Mesenchymal stem cell (in vitro differentiated cells and primary cell): ENCODE results near the gene NELFB.

Experiments used
- DNase-seq: peaks from one replicate; pipeline ENCODE4 v3.0.0-alpha.2; 2013
- H2AFZ ChIP-seq: one replicate; pipeline ENCODE4 v1.6.1; 2013; ENCODE audit warnings: low read depth, mild to moderate bottlenecking, control low read depth, inconsistent platforms, low read length, moderate library complexity
- H2AK5ac ChIP-seq: 2 replicates; pipeline ENCODE4 v1.6.1; 2013; ENCODE audit warnings: low read length, moderate library complexity, mild to moderate bottlenecking, inconsistent platforms; ENCODE audit not compliant: severe bottlenecking
- H2BK120ac ChIP-seq: one replicate; pipeline ENCODE4 v1.6.1; 2013; ENCODE audit warnings: low read depth, mild to moderate bottlenecking, inconsistent platforms, low read length, moderate library complexity
- H2BK12ac ChIP-seq, 2 experiments: one replicate each; pipeline ENCODE4 v1.6.1; 2013; ENCODE audit warnings: inconsistent platforms in 2 of 2, low read length in 2 of 2, mild to moderate bottlenecking in 2 of 2, moderate library complexity in 2 of 2, control low read depth in 1 of 2
- H2BK15ac ChIP-seq: one replicate; pipeline ENCODE4 v1.6.1; 2013; ENCODE audit warnings: mild to moderate bottlenecking, low read depth, inconsistent platforms; ENCODE audit not compliant: poor library complexity, severe bottlenecking
- H2BK5ac ChIP-seq: 2 replicates; pipeline ENCODE4 v1.6.1; 2013; ENCODE audit warnings: low read depth, mild to moderate bottlenecking, low read length, control low read depth, inconsistent platforms; ENCODE audit not compliant: poor library complexity, severe bottlenecking
- H3K14ac ChIP-seq, 2 experiments: one replicate each; pipeline ENCODE4 v1.6.1; 2013; ENCODE audit warnings: inconsistent platforms in 2 of 2, low read length in 2 of 2, control low read depth in 1 of 2, mild to moderate bottlenecking in 1 of 2, moderate library complexity in 1 of 2
- H3K18ac ChIP-seq, 2 experiments: one replicate each; pipeline ENCODE4 v1.6.1; 2013; ENCODE audit warnings: inconsistent platforms in 2 of 2, low read length in 2 of 2, control low read depth in 1 of 2, low read depth in 1 of 2, mild to moderate bottlenecking in 1 of 2
- H3K23ac ChIP-seq, 2 experiments: one replicate each; pipeline ENCODE4 v1.6.1; 2013; ENCODE audit warnings: inconsistent platforms in 2 of 2, low read length in 2 of 2, mild to moderate bottlenecking in 2 of 2, moderate library complexity in 2 of 2, control low read depth in 1 of 2
- H3K27ac ChIP-seq: 2 replicates; pipeline ENCODE4 v1.5.1; 2013; ENCODE audit warnings: mild to moderate bottlenecking, moderate library complexity, low read length, control low read depth, inconsistent platforms; ENCODE audit not compliant: poor library complexity, severe bottlenecking
- H3K27me3 ChIP-seq, 2 experiments: 2 replicates each; pipeline versions ENCODE4 v1.6.1 to v1.7.0; 2013; ENCODE audit warnings: low read length in 2 of 2, mild to moderate bottlenecking in 2 of 2, moderate library complexity in 2 of 2, control low read depth in 1 of 2, inconsistent platforms in 1 of 2; ENCODE audit not compliant: control insufficient read depth in 1 of 2, insufficient read depth in 1 of 2
- H3K36me3 ChIP-seq, 2 experiments: 2 replicates each; pipeline versions ENCODE4 v1.6.1 to v1.7.0; 2013; ENCODE audit warnings: low read length in 2 of 2, control low read depth in 1 of 2, inconsistent platforms in 1 of 2, low read depth in 1 of 2, mild to moderate bottlenecking in 1 of 2; ENCODE audit not compliant: insufficient read depth in 2 of 2, control insufficient read depth in 1 of 2
- H3K4ac ChIP-seq, 2 experiments: one replicate each; pipeline ENCODE4 v1.6.1; 2013; ENCODE audit warnings: inconsistent platforms in 2 of 2, low read length in 2 of 2, mild to moderate bottlenecking in 2 of 2, moderate library complexity in 2 of 2, control low read depth in 1 of 2, low read depth in 1 of 2
- H3K4me1 ChIP-seq: 2 replicates; pipeline ENCODE4 v1.6.1; 2013; ENCODE audit warnings: low read depth, low read length, control low read depth; ENCODE audit not compliant: control insufficient read depth, insufficient read depth
- H3K4me2 ChIP-seq: 2 replicates; pipeline ENCODE4 v1.6.1; 2013; ENCODE audit warnings: low read length, mild to moderate bottlenecking, inconsistent platforms; ENCODE audit not compliant: poor library complexity, severe bottlenecking
- H3K4me3 ChIP-seq, 2 experiments: 2 replicates each; pipeline versions ENCODE4 v1.5.1 to v1.7.0; 2013; ENCODE audit warnings: low read length in 2 of 2, mild to moderate bottlenecking in 2 of 2, control low read depth in 1 of 2, low read depth in 1 of 2; ENCODE audit not compliant: insufficient read depth in 1 of 2
- H3K79me1 ChIP-seq: replicated peaks from 2 replicates; pipeline ENCODE4 v1.6.1; 2013; ENCODE audit warnings: mild to moderate bottlenecking, control low read depth, low read length, inconsistent platforms; ENCODE audit not compliant: poor library complexity, severe bottlenecking
- H3K9ac ChIP-seq: 2 replicates; pipeline ENCODE4 v1.7.0; 2013; ENCODE audit warnings: mild to moderate bottlenecking, low read length, moderate library complexity
- H3K9me3 ChIP-seq: 2 replicates; pipeline ENCODE4 v1.7.0; 2013; ENCODE audit warnings: mild to moderate bottlenecking, low read length; ENCODE audit not compliant: control insufficient read depth
- H4K8ac ChIP-seq: one replicate; pipeline ENCODE4 v1.6.1; 2013; ENCODE audit warnings: inconsistent platforms, mild to moderate bottlenecking, low read length, moderate library complexity
- H4K91ac ChIP-seq: one replicate; pipeline ENCODE4 v1.6.1; 2013; ENCODE audit warnings: mild to moderate bottlenecking, low read length, inconsistent platforms
- WGBS: methylation state at CpG from one replicate; pipeline ENCODE4 v1.1.7; 2013; ENCODE audit warnings: mixed read lengths; 5-methylcytosine and 5-hydroxymethylcytosine counted together

Gene NELFB

DNA sequence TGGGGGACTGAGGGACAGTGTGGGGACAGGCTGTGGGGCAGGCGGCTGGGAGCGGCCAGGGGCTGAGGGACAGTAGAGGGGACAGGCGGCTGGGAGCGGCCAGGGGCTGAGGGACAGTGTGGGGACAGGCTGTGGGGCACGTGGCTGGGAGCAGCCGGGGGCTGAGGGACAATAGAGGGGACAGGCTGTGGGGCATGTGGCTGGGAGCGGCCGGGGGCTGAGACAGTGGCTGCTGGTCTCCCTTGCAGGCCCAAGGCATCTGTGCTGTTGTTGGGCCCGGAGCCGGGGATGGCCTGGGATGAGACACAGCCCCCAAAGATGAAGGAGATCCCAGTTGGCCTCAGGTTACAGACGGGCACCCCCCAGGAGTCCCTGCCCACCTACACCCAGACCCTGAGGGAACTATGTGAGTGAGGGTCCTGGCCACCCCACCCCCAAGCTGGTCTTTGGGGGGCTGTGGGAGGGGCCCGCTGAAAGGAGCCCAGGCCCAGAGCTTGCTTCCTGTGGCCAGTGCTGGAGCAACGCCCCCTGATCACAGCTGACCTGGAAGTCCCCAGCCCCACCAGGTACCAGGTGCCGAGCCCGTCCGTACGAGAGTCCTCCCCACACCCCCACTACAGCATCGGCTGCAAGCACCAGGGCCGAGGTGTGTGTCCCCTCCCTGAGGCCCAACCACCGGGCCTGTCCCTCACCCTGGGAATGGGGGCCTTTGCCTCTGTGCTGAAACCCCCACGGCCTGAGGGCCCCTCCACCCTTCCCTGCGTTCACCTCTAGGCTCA is 3.4 kb upstream of the NELFB start:
- Histone ChIP-seq H3K27ac (no peak overlapping the region), H3K9me3 (no peaks in the 10 kb centered on the region), H3K14ac (no peak overlapping the region), H2BK5ac (no peak overlapping the region), H4K8ac (no peak overlapping the region), H3K27me3 (peaks cover 0 to 5% of the 10 kb centered on the region in 2 experiments), H4K91ac (no peak overlapping the region), H2AK5ac (no peak overlapping the region), H2BK15ac (peak overlapping the region; percentile 33), H3K4me2 (no peak overlapping the region), H3K18ac (no peak overlapping the region), H3K36me3 (peaks cover 0 to 11% of the 10 kb centered on the region in 2 experiments), H2AFZ (no peak overlapping the region), H3K9ac (no peak overlapping the region), H2BK12ac (peak overlapping the region in 1 of 2 experiments; percentile 11), H3K4ac (no peak overlapping the region), H2BK120ac (no peak overlapping the region), H3K4me3 (peak overlapping the region in 1 of 2 experiments; percentile 7), H3K23ac (no peak overlapping the region), H3K4me1 (peaks cover 36% of the 10 kb centered on the region), H3K79me1 (peaks cover 5% of the 10 kb centered on the region)
- WGBS: 93% methylated on average over 16 of the region's 22 CpGs
- DNase-seq: no peak

DNA sequence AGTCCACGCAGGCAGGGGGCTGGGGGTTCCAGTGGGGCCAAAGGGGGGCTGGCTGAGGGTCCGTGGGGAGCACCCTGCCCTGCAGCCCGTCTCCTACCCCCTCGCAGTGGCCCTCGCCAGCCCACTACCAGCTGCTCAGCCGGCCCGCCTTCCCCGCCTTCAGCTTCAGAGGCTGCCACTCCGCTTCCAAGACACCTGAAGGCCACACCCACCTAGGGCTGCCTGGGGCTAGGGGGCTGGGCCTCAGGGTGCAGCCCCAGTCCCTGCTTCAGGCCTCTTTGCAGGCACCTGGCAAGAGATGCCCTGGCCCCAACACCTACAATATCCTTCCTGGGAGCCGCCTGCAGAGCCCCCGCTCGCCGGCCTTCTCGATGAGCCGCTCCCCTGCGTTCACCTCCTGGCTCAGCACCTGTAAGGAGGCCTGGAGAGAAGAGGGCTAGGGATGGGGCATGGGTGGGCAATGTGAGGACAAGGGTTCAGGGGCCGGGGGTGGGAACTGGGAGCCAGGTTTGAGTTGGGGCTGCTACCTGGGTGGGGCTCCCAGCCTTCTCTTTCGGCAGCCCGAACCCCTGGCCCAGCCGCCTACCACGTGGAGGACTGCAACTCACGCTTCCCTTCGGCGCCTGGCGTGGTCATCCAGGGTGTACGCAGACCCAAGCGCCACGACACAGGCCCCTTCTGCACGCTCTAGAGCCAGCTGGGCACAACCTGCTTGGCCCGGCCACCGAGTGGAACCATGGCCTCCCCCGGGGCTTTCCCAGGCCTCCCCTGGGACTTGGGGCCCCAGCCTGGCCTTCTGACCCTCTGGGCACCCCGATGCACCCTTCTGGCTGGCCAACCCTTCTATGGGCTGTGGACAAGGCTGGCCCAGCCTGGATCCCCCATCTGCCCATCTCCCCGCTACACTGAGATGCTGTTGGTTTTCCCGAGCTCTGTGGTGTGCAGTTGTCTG is 2.3 kb upstream of the NELFB start:
- Histone ChIP-seq H3K4me1 (peaks cover 34% of the 10 kb centered on the region), H3K4me2 (no peak overlapping the region), H3K9ac (no peak overlapping the region), H4K91ac (no peak overlapping the region), H3K23ac (no peak overlapping the region), H2BK5ac (no peak overlapping the region), H3K14ac (no peak overlapping the region), H3K79me1 (peaks cover 9% of the 10 kb centered on the region), H3K9me3 (no peaks in the 10 kb centered on the region), H3K27me3 (peaks cover 0 to 5% of the 10 kb centered on the region in 2 experiments), H3K36me3 (peaks cover 0 to 16% of the 10 kb centered on the region in 2 experiments), H3K27ac (no peak overlapping the region), H2AFZ (no peak overlapping the region), H2BK120ac (no peak overlapping the region), H4K8ac (no peak overlapping the region), H3K18ac (no peak overlapping the region), H3K4ac (no peak overlapping the region), H3K4me3 (no peak overlapping the region), H2AK5ac (no peak overlapping the region), H2BK15ac (no peak overlapping the region), H2BK12ac (no peak overlapping the region)
- no peak for DNase-seq
- 90% methylated on average over 33 of the region's 35 CpGs for WGBS

DNA sequence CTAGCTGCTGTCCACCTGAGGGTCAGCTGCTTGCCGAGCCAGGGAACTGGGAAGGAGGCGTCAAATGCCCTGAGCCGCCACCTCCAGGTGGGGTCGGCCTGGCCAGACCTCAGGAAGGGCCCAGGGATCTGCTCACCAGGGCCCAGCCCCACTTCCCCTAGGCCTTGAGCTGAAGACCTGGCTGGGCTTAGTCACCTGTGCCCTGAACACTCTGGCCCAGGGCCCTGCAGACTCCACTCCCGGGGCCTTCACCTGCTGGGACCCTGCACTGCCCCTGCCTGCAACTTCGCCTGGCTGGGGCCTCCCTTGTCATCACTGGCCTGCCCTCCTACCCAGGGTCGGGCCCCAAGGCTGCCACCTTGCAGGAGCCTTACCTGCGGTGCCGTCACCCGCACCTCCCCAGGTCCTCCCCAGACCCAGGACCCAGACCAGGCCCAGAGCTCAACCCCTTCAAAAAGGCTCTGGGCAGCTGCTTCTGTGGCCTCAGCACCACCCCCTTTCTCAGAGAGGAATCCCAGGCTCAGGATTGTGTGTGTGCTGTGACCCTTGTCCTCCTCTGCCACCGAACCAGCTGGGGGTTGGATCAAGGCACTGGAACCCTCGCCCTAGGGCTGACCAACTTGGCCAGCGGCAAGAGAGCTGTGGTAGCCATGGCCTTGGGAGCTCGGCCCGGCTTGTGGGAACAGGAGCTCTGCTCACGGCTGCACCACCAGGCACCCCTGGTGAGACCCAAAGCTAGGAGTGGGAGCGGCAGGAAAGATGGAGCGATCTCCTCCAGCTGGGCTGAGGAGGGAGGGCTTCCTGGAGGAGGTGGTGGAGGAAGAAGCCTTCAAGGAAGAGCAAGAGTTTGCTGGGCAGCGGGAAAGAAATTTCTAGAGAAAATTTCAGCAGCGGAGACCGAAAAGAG is 1.2 kb upstream of the NELFB start:
- H3K36me3 ChIP-seq: peaks cover 8 to 26% of the 10 kb centered on the region in 2 experiments
- H3K4me3 ChIP-seq: peak overlapping the region; percentile 88 to 93
- peak overlapping the region in 1 of 2 experiments; percentile 75 for H3K23ac ChIP-seq
- peaks cover 36% of the 10 kb centered on the region for H3K4me1 ChIP-seq
- no peaks in the 10 kb centered on the region for H3K9me3 ChIP-seq
- no peak overlapping the region for H2BK15ac ChIP-seq
- H3K27ac ChIP-seq: no peak overlapping the region
- 69% methylated on average over 21 of the region's 21 CpGs for WGBS
- peak overlapping the region; percentile 92 for H3K4me2 ChIP-seq
- peak overlapping the region; percentile 88 for H3K9ac ChIP-seq
- H2BK12ac ChIP-seq: no peak overlapping the region
- DNase-seq: peak; percentile 23
- H3K14ac ChIP-seq: no peak overlapping the region
- peaks cover 0 to 5% of the 10 kb centered on the region in 2 experiments for H3K27me3 ChIP-seq
- H4K8ac ChIP-seq: peak overlapping the region; percentile 35
- no peak overlapping the region for H4K91ac ChIP-seq
- H2AFZ ChIP-seq: no peak overlapping the region
- H2BK120ac ChIP-seq: peak overlapping the region; percentile 56
- H2BK5ac ChIP-seq: no peak overlapping the region
- peak overlapping the region; percentile 84 to 86 for H3K18ac ChIP-seq
- peaks cover 11% of the 10 kb centered on the region for H3K79me1 ChIP-seq
- peak overlapping the region; percentile 54 to 93 for H3K4ac ChIP-seq
- H2AK5ac ChIP-seq: no peak overlapping the region
